Measurements from ENCODE around the gene BCOR.

DNA sequence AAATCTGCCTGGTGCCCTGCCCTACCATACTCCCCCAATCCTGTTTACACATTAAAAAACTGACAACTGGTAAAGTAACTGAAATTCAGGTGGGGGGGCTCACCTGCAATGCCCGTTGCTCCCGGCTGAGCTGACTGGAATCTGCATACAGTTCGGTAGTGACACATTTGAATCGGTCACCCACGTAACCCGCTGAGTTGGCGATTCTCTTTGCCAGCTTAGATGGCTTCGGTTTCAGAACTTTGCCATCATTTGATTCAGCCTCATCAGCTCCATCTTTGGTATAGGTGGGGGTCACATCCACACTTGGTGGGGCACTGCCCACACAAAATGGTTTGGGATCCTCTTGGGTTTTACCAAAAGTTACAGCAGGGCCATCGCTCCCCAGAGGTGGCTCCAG lies 25.5 kb downstream of the BCOR start:
- TF ChIP-seq POLR2A (IDR thresholded peaks at IDR 0.05) (no peak), EP300 (IDR thresholded peaks at IDR 0.05) (no peak)

All from suprapubic skin (tissue), 2 donors.